OCI-LY1 (cell line): ENCODE results near the gene BOC.

Experiments
- CTCF ChIP-seq: fragments of 200-600 bp; sonication (generic), shearing (Covaris generic); IDR thresholded peaks from 2 replicates; pipeline ENCODE4 v1.5.1; 2017; ENCODE audit warnings: mild to moderate bottlenecking, antibody characterized with exemption, low read length, moderate library complexity, mixed read lengths
- EZH2 ChIP-seq: fragments of 200-600 bp; sonication (generic), shearing (Covaris generic); IDR thresholded peaks from 2 replicates; pipeline ENCODE4 v1.8.0; 2017; ENCODE audit warnings: borderline replicate concordance, mixed run types, mild to moderate bottlenecking, antibody characterized with exemption, low read length, moderate library complexity, mixed read lengths

DNA sequence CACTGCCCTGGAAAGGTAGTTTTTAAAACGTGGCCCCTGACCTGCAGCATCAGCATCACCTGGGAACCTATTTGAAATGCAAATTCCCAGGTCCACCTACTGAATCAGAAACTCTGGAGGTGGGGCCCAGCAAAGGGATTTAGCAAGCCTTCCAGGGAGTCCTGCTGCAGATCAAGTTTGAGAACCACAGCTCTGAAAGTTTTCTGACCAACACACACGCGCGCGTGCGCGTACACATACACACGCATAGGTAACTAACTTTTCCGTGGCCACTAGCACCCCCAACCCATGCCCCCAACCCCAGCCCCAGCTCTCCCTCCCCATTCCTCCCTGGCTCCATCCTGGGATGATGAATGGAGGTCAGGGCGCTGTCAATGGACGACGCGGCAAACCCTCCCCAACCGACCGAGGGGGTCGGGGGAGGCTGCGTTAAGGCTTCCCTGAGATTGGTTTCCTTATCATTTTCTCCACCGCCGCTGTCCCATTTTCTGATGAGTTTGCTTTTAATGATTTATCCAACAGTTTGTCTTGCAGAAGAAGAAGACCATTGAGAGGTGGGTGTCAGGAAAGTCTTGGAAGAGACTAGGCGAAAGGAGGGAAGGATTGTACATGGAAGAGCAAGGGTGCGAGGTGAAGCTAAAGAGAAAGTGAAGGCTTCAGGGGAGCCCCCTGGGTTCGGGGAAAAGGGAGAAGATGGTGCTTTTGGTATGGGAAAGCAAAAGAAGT, 590 bp upstream of the BOC start:
- TF ChIP-seq CTCF: no peak
- no peak for TF ChIP-seq EZH2
